Activated B cell treated with CpG ODN at 0.5 μM for 24 hours (primary cell): Measurements from ENCODE around the gene AGBL3. TPM values are rescaled to one million over a fixed set of nuclear protein-coding genes. Genes with fewer than 3 reads are reported as not detected.

ENCODE experiments used
- ATAC-seq: fragments of 200-7000 bp; cut with Tn5 transposase; one replicate; pipeline ENCODE4 v1.10.0; 2021; ENCODE audit warnings: low read depth, mild to moderate bottlenecking, moderate library complexity
- CTCF ChIA-PET: fragments of 350-600 bp; sonication (Branson Sonifier 250); formaldehyde crosslinking; loops from one replicate; lab custom pipeline; 2021; ENCODE audit warnings: antibody characterized with exemption; lab: Charles Lee
- POLR2A ChIA-PET: fragments of 350-600 bp; sonication (Branson Sonifier 250); formaldehyde crosslinking; loops from one replicate; lab custom pipeline; 2021; ENCODE audit warnings: antibody characterized with exemption; lab: Charles Lee
- DNase-seq: peaks from one replicate; pipeline ENCODE4 v3.0.0; 2022
- H3K27ac Mint-ChIP-seq: one replicate; pipeline ENCODE4 v1.8.0; 2020; ENCODE audit warnings: mixed read lengths
- H3K27me3 Mint-ChIP-seq: one replicate; pipeline ENCODE4 v1.8.0; 2021; ENCODE audit warnings: mixed read lengths
- H3K36me3 Mint-ChIP-seq: one replicate; pipeline ENCODE4 v1.8.0; 2021; ENCODE audit warnings: low read depth, mixed read lengths
- H3K4me1 Mint-ChIP-seq: one replicate; pipeline ENCODE4 v1.8.0; 2021; ENCODE audit warnings: mixed read lengths
- H3K4me3 Mint-ChIP-seq: one replicate; pipeline ENCODE4 v1.8.0; 2020; ENCODE audit warnings: mild to moderate bottlenecking, mixed read lengths
- H3K9me3 Mint-ChIP-seq: one replicate; pipeline ENCODE4 v1.8.0; 2020; ENCODE audit warnings: mixed read lengths
- intact Hi-C: fragments of 100-400 bp; cut with micrococcal nuclease; formaldehyde crosslinking; loops from one replicate; pipeline ENCODE4 v1.15.1; 2024
- total RNA-seq: library from RNA; stranded (reverse); gene quantifications from 2 replicates; pipeline ENCODE4 v1.2.3, GENCODE V29; 2022
- TF ChIP-seq, protein P1 (sequence below): fragments of 200-600 bp; IDR thresholded peaks from one replicate; pipeline ENCODE4 v1.8.0; 2022; ENCODE audit warnings: antibody characterized with exemption, mild to moderate bottlenecking

The AGBL3 gene
- total RNA-seq, 1 donor from 2014 or later = 9.6 TPM

DNA sequence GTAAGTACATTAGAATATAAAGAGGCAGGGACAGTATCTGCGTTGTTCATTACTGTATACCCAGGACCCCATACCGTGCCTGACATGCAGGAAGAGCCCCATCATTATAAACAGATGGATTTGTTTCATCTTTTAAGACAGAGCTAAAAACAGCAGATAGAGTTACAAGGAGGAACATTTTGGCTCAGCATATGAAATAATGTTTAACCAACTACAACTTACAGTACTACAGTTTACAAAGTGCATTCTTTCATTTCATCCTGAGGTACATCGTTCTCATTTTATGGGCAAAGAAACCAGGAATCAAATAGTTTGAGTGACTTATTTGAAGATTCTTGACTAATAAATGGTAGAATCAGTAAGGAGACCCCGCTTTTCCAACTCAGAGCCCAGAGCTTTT, 38.1 kb upstream of the AGBL3 start:
- no peak for DNase-seq
- CTCF ChIA-PET = no interaction called here
- Mint-ChIP-seq H3K4me3 (no peak overlapping the region), H3K27ac (no peak overlapping the region), H3K36me3 (no peaks in the 10 kb centered on the region), H3K9me3 (no peaks in the 10 kb centered on the region), H3K27me3 (no peaks in the 10 kb centered on the region), H3K4me1 (peaks cover 1% of the 10 kb centered on the region)
- POLR2A ChIA-PET = no interaction called here
- ATAC-seq = no peak
- TF ChIP-seq, protein P1, sequence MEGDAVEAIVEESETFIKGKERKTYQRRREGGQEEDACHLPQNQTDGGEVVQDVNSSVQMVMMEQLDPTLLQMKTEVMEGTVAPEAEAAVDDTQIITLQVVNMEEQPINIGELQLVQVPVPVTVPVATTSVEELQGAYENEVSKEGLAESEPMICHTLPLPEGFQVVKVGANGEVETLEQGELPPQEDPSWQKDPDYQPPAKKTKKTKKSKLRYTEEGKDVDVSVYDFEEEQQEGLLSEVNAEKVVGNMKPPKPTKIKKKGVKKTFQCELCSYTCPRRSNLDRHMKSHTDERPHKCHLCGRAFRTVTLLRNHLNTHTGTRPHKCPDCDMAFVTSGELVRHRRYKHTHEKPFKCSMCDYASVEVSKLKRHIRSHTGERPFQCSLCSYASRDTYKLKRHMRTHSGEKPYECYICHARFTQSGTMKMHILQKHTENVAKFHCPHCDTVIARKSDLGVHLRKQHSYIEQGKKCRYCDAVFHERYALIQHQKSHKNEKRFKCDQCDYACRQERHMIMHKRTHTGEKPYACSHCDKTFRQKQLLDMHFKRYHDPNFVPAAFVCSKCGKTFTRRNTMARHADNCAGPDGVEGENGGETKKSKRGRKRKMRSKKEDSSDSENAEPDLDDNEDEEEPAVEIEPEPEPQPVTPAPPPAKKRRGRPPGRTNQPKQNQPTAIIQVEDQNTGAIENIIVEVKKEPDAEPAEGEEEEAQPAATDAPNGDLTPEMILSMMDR = no peak
- intact Hi-C loops = no loop called here

DNA sequence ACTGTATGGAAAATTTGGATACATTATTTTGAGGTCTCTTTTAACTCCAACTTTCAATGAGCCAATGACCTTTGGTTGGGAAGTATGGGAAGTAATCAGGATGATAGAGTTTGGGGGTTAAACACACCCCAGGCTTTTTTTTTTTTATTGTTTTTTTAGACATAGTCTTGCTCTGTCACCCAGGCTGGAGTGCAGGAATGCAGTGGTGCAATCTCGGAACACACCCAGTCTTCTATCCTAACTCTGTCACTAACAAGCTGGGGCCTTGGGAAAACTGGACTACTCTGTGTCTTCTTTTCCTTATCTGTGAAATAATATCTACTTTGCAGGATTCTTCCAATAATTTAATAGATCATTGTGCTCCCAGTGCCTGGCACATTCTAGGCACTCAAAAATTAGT, 37.6 kb upstream of the AGBL3 start:
- CTCF ChIA-PET = no interaction called here
- POLR2A ChIA-PET = no interaction called here
- TF ChIP-seq, protein P1 = no peak
- Mint-ChIP-seq H3K4me3 (no peak overlapping the region), H3K27ac (no peak overlapping the region), H3K4me1 (peaks cover 1% of the 10 kb centered on the region), H3K9me3 (no peaks in the 10 kb centered on the region), H3K27me3 (no peaks in the 10 kb centered on the region), H3K36me3 (no peaks in the 10 kb centered on the region)
- ATAC-seq (no peak), DNase-seq (no peak)
- intact Hi-C loops = no loop called here

DNA sequence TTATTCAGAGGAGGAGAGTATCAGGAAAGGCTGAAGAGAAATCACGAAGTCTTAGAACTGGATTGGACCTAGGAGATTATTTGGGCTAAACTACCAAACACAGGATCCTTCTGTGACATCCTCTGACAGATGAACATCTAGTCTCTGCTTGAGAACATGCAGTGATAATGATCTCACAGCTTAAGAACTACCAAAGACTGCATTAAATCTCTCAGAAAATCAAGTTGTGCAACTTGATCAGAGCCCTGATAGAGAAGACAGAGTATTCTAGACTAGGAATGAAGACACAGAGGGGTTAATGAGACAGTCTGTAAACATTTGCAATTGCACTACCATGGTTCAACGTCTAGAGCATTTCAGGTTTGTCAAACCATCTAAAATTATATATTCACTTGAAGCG, 37.1 kb upstream of the AGBL3 start:
- POLR2A ChIA-PET = no interaction called here
- ATAC-seq (no peak), DNase-seq (no peak)
- intact Hi-C loops = no loop called here
- CTCF ChIA-PET = no interaction called here
- TF ChIP-seq, protein P1 = no peak
- H3K4me3 Mint-ChIP-seq = no peak overlapping the region
- H3K9me3 Mint-ChIP-seq = no peaks in the 10 kb centered on the region
- H3K27me3 Mint-ChIP-seq = no peaks in the 10 kb centered on the region
- no peak overlapping the region for H3K27ac Mint-ChIP-seq
- no peaks in the 10 kb centered on the region for H3K36me3 Mint-ChIP-seq
- peaks cover 1% of the 10 kb centered on the region for H3K4me1 Mint-ChIP-seq

DNA sequence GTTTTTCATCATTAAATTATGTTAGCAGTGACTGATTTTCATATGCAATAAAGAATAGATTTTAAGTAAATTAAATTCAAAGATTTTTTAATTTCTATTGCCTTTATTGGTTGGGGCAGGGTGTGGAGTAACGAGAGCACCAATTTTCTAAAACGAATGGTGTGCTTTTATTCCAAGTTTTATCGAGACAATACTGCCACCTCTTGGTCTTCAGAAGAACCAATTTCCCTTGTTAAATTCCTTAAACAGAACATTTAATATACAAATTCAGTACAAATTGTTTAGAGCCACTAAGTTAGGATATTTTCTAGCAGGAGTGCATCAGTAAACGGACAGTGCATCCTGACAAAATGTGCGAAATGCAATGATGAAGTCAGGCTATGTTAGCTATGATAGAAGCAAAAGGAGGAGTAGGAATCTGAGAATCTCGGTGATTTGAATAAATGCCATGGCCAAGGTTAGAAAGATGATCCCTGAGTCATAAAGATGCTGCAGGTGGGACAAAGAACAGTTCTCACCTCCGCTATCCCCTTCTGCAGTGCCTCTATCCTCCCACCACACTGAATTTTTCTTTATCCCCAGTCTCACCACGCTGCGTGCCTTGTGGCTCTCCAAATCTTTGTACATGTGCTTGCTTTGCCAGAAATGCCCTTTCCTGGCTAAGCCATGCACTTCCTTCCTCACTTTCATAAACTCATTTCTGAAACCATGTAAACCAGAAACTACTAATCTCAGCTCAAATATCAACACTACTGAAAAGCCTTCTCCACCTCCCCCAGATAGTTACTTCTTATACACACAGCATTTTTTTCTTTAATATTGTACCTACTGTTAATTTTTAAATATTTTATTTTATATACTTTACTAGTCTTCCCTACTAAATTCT, 31.9 kb upstream of the AGBL3 start:
- Mint-ChIP-seq H3K4me1 (no peaks in the 10 kb centered on the region), H3K4me3 (no peak overlapping the region), H3K27ac (no peak overlapping the region), H3K9me3 (no peaks in the 10 kb centered on the region), H3K36me3 (no peaks in the 10 kb centered on the region), H3K27me3 (no peaks in the 10 kb centered on the region)
- intact Hi-C loops = loop anchor here (1.0 to 2.0 kb wide), 8 partner anchors 216 to 522 kb away; partner anchors contain the start of gene CYREN
- CTCF ChIA-PET = interaction anchor here (1.1 to 3.6 kb wide), 2 partner anchors 216 to 321 kb away, joined by 5 to 48 read pairs; partner anchors contain the start of gene CYREN
- DNase-seq = no peak
- no peak for ATAC-seq
- TF ChIP-seq, protein P1 = no peak
- POLR2A ChIA-PET = no interaction called here

DNA sequence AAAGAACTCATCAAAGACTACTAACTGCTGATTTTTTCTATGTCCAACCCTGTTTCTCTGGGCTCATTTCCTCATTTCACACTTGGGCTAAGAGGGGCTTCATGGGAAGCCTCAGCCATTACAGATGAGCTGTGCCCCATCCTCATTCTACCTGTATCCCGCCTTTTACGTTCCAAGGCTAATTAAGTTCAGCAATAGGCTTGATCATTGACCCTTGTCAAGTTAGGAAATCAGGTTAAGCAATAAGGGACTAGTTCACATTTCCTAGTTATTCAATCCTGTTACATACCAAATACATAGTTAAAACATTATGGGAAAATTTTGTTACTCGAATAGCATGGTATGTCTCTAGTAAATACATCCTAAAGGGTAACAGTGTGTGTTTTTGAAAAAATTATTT, 29.3 kb upstream of the AGBL3 start:
- H3K4me3 Mint-ChIP-seq = no peak overlapping the region
- ATAC-seq (no peak), DNase-seq (no peak)
- H3K27me3 Mint-ChIP-seq = peaks cover 2% of the 10 kb centered on the region
- TF ChIP-seq, protein P1 = no peak
- no peaks in the 10 kb centered on the region for H3K36me3 Mint-ChIP-seq
- intact Hi-C loops = no loop called here
- POLR2A ChIA-PET = no interaction called here
- CTCF ChIA-PET = interaction anchor here (0.7 to 1.5 kb wide), 2 partner anchors 323 to 324 kb away, joined by 3 read pairs; no protein-coding TSS in a partner anchor
- no peak overlapping the region for H3K27ac Mint-ChIP-seq
- no peaks in the 10 kb centered on the region for H3K9me3 Mint-ChIP-seq
- H3K4me1 Mint-ChIP-seq = no peaks in the 10 kb centered on the region
